ENCODE data around the gene INPP5K.

DNA sequence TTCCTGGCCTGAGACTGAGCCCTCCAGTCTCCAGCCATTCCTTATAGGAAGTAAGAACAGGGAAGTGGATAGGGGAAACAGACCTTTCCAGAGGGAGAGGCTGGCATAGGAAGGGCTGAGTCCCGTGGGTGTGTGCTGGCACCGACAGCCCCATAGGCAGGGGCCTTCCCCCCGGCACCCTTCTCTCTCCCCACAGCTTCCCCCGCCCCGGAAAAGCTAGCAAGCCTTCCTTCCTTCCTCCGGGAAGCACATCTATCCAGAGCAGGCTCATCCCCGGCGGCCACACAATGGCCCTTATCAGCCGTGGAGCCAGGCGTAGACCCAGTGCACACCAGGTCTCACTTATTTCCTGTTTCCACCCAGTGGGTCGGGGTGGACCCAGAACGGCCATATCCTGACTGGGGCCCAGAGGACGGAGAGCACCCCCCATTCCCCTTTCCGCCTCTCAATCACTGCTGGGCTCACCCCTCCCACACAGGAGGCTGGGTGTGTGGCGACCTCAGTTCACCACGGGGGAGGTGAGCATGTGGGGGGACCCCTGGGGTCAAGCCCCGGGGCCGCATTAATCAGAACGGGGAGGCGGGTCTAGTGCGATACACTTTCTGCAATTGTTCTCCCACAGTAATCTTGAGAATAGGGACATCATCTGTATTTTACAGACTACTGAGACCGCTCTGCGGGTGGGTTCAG is 23.0 kb downstream of the INPP5K start:
- TF ChIP-seq, protein P1, sequence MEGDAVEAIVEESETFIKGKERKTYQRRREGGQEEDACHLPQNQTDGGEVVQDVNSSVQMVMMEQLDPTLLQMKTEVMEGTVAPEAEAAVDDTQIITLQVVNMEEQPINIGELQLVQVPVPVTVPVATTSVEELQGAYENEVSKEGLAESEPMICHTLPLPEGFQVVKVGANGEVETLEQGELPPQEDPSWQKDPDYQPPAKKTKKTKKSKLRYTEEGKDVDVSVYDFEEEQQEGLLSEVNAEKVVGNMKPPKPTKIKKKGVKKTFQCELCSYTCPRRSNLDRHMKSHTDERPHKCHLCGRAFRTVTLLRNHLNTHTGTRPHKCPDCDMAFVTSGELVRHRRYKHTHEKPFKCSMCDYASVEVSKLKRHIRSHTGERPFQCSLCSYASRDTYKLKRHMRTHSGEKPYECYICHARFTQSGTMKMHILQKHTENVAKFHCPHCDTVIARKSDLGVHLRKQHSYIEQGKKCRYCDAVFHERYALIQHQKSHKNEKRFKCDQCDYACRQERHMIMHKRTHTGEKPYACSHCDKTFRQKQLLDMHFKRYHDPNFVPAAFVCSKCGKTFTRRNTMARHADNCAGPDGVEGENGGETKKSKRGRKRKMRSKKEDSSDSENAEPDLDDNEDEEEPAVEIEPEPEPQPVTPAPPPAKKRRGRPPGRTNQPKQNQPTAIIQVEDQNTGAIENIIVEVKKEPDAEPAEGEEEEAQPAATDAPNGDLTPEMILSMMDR (IDR thresholded peaks at IDR 0.05) = no peak
- TF ChIP-seq POLR2A (IDR thresholded peaks at IDR 0.05) = no peak
